T-helper 1 cell treated with Interleukin-12 subunit alpha and Interleukin-12 subunit beta and Interleukin-4 antibody, amounts not matched to agents 30 ng/mL and 1 ng/mL, for 36 hours (primary cell): Measurements from ENCODE around the gene GALC. TPM values are rescaled to one million over a fixed set of nuclear protein-coding genes. Genes with fewer than 3 reads are reported as not detected.

ENCODE experiments used
- intact Hi-C: fragments of 100-400 bp; cut with micrococcal nuclease; formaldehyde crosslinking; loops from one replicate; pipeline ENCODE4 v1.15.1; 2024
- total RNA-seq: library from RNA; stranded (reverse); gene quantifications from 2 replicates; pipeline ENCODE4 v1.2.3, GENCODE V29; 2022

The GALC gene
- total RNA-seq, 1 donor from 2014 or later: 17.7 TPM

GRCh38 chr14:87966816-87967215, 26.2 kb downstream of the GALC start:
- intact Hi-C loops: no loop called here

- intact Hi-C loops: no loop called here
These were observed 31.7 kb downstream of the GALC start for GRCh38 chr14:87961246-87961645.

GRCh38 chr14:87960013-87960787, 32.8 kb downstream of the GALC start:
- intact Hi-C loops: no loop called here

GRCh38 chr14:87955501-87955900, 37.5 kb downstream of the GALC start:
- intact Hi-C loops: no loop called here

GRCh38 chr14:87952307-87953094, 40.5 kb downstream of the GALC start:
- intact Hi-C loops: loop anchor here (1.0 to 2.0 kb wide), 3 partner anchors 41 to 74 kb away; partner anchors contain the start of gene GALC

- intact Hi-C loops: loop anchor here (1.0 to 10.0 kb wide), 8 partner anchors 48 to 620 kb away; partner anchors contain the start of genes GALC, SPATA7 and ZC3H14
These were observed 47.9 kb downstream of the GALC start for GRCh38 chr14:87944987-87945604.

- intact Hi-C loops: loop anchor here (10.0 kb wide), 1 partner anchor 624 kb away; the partner anchor contains the start of gene ZC3H14
These were observed 52.1 kb downstream of the GALC start for GRCh38 chr14:87940894-87941293.

GRCh38 chr14:87940382-87940781, 52.6 kb downstream of the GALC start:
- intact Hi-C loops: loop anchor here (10.0 kb wide), 1 partner anchor 624 kb away; the partner anchor contains the start of gene ZC3H14

GRCh38 chr14:87935886-87936285, 57.1 kb downstream of the GALC start:
- intact Hi-C loops: no loop called here

- intact Hi-C loops: no loop called here
These were observed 57.7 kb downstream of the GALC start for GRCh38 chr14:87935081-87935828.

GRCh38 chr14:87934185-87934584, 58.8 kb downstream of the GALC start:
- intact Hi-C loops: no loop called here

GRCh38 chr14:87916886-87917275, 76.1 kb downstream of the GALC start:
- intact Hi-C loops: no loop called here

GRCh38 chr14:87916103-87916885, 76.7 kb downstream of the GALC start:
- intact Hi-C loops: no loop called here

GRCh38 chr14:87908550-87908949, 84.4 kb downstream of the GALC start:
- intact Hi-C loops: no loop called here

- intact Hi-C loops: no loop called here
These were observed 91.3 kb downstream of the GALC start for GRCh38 chr14:87901652-87902051.

GRCh38 chr14:87901236-87901635, 91.7 kb downstream of the GALC start:
- intact Hi-C loops: no loop called here

- intact Hi-C loops: no loop called here
These were observed 93.8 kb downstream of the GALC start for GRCh38 chr14:87899228-87899627.

GRCh38 chr14:87898301-87898700, 94.7 kb downstream of the GALC start:
- intact Hi-C loops: no loop called here

GRCh38 chr14:87896393-87897380, 96.3 kb downstream of the GALC start:
- intact Hi-C loops: loop anchor here (1.0 kb wide), 2 partner anchors 91 to 151 kb away; no protein-coding TSS in a partner anchor
